Endothelial cell of umbilical vein (primary cell): Measurements from ENCODE around the gene HDAC11. TPM values are rescaled to one million over a fixed set of nuclear protein-coding genes. Genes with fewer than 3 reads are reported as not detected.

Experiments
- BruUV-seq: library from RNA; stranded (reverse); fragments of 400-500 nt; replicated peaks from 2 replicates; lab custom pipeline; 2021; lab: Mats Ljungman, UMichigan
- CTCF ChIA-PET: fragments of 300-600, 350-600 bp; sonication (Branson Sonifier 250); formaldehyde crosslinking; loops from one replicate; lab custom pipeline; 2021; ENCODE audit warnings: antibody characterized with exemption, inconsistent platforms; lab: Charles Lee
- POLR2A ChIA-PET: fragments of 300-600, 350-600 bp; sonication (Branson Sonifier 250); formaldehyde crosslinking; loops from one replicate; lab custom pipeline; 2021; ENCODE audit warnings: antibody characterized with exemption, inconsistent platforms; lab: Charles Lee
- DNase-seq: peaks from one replicate; pipeline ENCODE4 v3.0.0-alpha.2; 2011; ENCODE audit warnings: low read depth, low spot score
- FAIRE-seq: peaks from 2 replicates; lab custom pipeline; 2011; peaks lifted over from hg19 to GRCh38; lab: Jason Lieb, UNC
- H2AFZ ChIP-seq: 2 replicates; pipeline ENCODE4 v1.6.0; 2012; ENCODE audit warnings: low read depth, low read length, control low read depth, inconsistent platforms
- H3K27ac ChIP-seq: 2 replicates; pipeline ENCODE4 v1.5.1; 2011; ENCODE audit warnings: low read depth, mild to moderate bottlenecking, control low read depth, low read length, moderate library complexity; ENCODE audit not compliant: insufficient read depth
- H3K27me3 ChIP-seq, 2 experiments: 2 replicates each; pipeline versions ENCODE4 v1.6.0 to v1.6.1; 2011; ENCODE audit warnings: low read length in 2 of 2, mixed read lengths in 1 of 2; ENCODE audit not compliant: control insufficient read depth in 2 of 2, insufficient read depth in 2 of 2
- H3K36me3 ChIP-seq, 2 experiments: 2 replicates in 1 of 2; 3 replicates in 1 of 2; pipeline ENCODE4 v1.5.1; 2011; ENCODE audit warnings: low read length in 2 of 2, mild to moderate bottlenecking in 1 of 2, moderate library complexity in 1 of 2; ENCODE audit not compliant: control insufficient read depth in 2 of 2, insufficient read depth in 2 of 2; ENCODE audit errors: extremely low read depth in 1 of 2
- H3K4me1 ChIP-seq: 3 replicates; pipeline ENCODE4 v1.5.1; 2011; ENCODE audit warnings: mild to moderate bottlenecking, low read length; ENCODE audit not compliant: control insufficient read depth, insufficient read depth; ENCODE audit errors: extremely low read depth
- H3K4me2 ChIP-seq: 2 replicates; pipeline ENCODE4 v1.6.1; 2011; ENCODE audit warnings: low read length, control low read depth, mixed read lengths; ENCODE audit not compliant: insufficient read depth
- H3K4me3 ChIP-seq, 3 experiments: fragments of 200-600 bp in 1 of 3; sonication (generic), shearing (Covaris generic) in 1 of 3; replicated peaks in 1 of 3; 2 replicates each; pipeline ENCODE4 v1.5.1; 2011 to 2016; ENCODE audit warnings: control low read depth in 3 of 3, low read length in 3 of 3, mild to moderate bottlenecking in 2 of 3, inconsistent platforms in 1 of 3, low read depth in 1 of 3, moderate library complexity in 1 of 3; ENCODE audit not compliant: insufficient read depth in 1 of 3
- H3K79me2 ChIP-seq: 2 replicates; pipeline ENCODE4 v1.6.0; 2012; ENCODE audit warnings: low read length, inconsistent platforms; ENCODE audit not compliant: control insufficient read depth, insufficient read depth
- H3K9ac ChIP-seq: replicated peaks from 2 replicates; pipeline ENCODE3; 2011; ENCODE audit warnings: low read length, control low read depth; ENCODE audit not compliant: insufficient read depth; ENCODE audit errors: extremely low read depth
- H3K9me1 ChIP-seq: replicated peaks from 3 replicates; pipeline ENCODE4 v1.6.0; 2011; ENCODE audit warnings: mild to moderate bottlenecking, low read length; ENCODE audit not compliant: control insufficient read depth, insufficient read depth; ENCODE audit errors: extremely low read depth
- H3K9me3 ChIP-seq: replicated peaks from 2 replicates; pipeline ENCODE4 v1.5.1; 2012; ENCODE audit warnings: low read length, inconsistent platforms; ENCODE audit not compliant: control insufficient read depth, insufficient read depth
- H4K20me1 ChIP-seq: replicated peaks from 2 replicates; pipeline ENCODE3; 2011; ENCODE audit warnings: mild to moderate bottlenecking, low read length; ENCODE audit not compliant: control insufficient read depth, insufficient read depth; ENCODE audit errors: extremely low read depth
- EZH2 ChIP-seq: IDR thresholded peaks from 2 replicates; pipeline ENCODE4 v1.6.1; 2012; ENCODE audit warnings: borderline replicate concordance, low read depth, mild to moderate bottlenecking, moderate library complexity, low read length, inconsistent platforms; ENCODE audit not compliant: severe bottlenecking
- FOS ChIP-seq: IDR thresholded peaks from 2 replicates; pipeline ENCODE4 v1.6.1; 2011; ENCODE audit warnings: mild to moderate bottlenecking, low read length, moderate library complexity, borderline replicate concordance; ENCODE audit not compliant: insufficient read depth
- GATA2 ChIP-seq: IDR thresholded peaks from 2 replicates; pipeline ENCODE4 v1.7.0; 2011; ENCODE audit warnings: low read depth, mild to moderate bottlenecking, moderate library complexity, mixed read lengths, low read length; ENCODE audit not compliant: insufficient read length, insufficient read depth
- JUN ChIP-seq: IDR thresholded peaks from 2 replicates; pipeline ENCODE4 v1.6.1; 2011; ENCODE audit warnings: borderline replicate concordance, low read depth; ENCODE audit not compliant: insufficient read length, insufficient read depth
- MYC ChIP-seq: IDR thresholded peaks from one replicate; pipeline ENCODE4 v1.6.1; 2011; ENCODE audit warnings: mild to moderate bottlenecking, low read depth, low read length
- POLR2A ChIP-seq: IDR thresholded peaks from 2 replicates; pipeline ENCODE4 v1.6.1; 2012; ENCODE audit warnings: low read depth, mild to moderate bottlenecking, control low read depth, low read length
- POLR2AphosphoS5 ChIP-seq: IDR thresholded peaks from 2 replicates; pipeline ENCODE4 v1.6.1; 2012; ENCODE audit warnings: low read depth, mild to moderate bottlenecking, control low read depth, low read length, moderate library complexity; ENCODE audit not compliant: insufficient read depth
- dilution Hi-C: fragments of 300-500 bp; cut with MboI; formaldehyde crosslinking; loops from one replicate; pipeline ENCODE4 v1.15.0; 2019; ENCODE audit warnings: low sequenced_read_pairs; ENCODE audit not compliant: extremely low pct_ligation_motif_present
- intact Hi-C: fragments of 100-400 bp; cut with micrococcal nuclease; formaldehyde crosslinking; loops from one replicate; pipeline ENCODE4 v1.10.0; 2022
- polyA plus RNA-seq, 4 experiments: library from polyadenylated mRNA; depleted of rRNA in 3 of 4; stranded (reverse) in 3 of 4; unstranded in 1 of 4; fragments of >200 nt; gene quantifications; 2 replicates each; pipeline versions ENCODE4 v1.2.1 to v1.2.3, GENCODE V29; 2011 to 2012; ENCODE audit warnings: missing spikeins in 1 of 4
- total RNA-seq: library from RNA; stranded (reverse); gene quantifications from 2 replicates; pipeline ENCODE4 v1.2.3, GENCODE V29; 2021
- TF ChIP-seq, protein P1 (sequence below): IDR thresholded peaks from 2 replicates; pipeline ENCODE4 v1.6.1; 2011; ENCODE audit not compliant: insufficient read depth, insufficient read length
- TF ChIP-seq, protein P2 (sequence below), 2 donors: IDR thresholded peaks; 1 replicate in 1 of 2; 2 replicates in 1 of 2; pipeline ENCODE4 v1.5.1; 2011; ENCODE audit warnings: low read length in 2 of 2, mild to moderate bottlenecking in 2 of 2, moderate library complexity in 2 of 2, control low read depth in 1 of 2, inconsistent platforms in 1 of 2, low read depth in 1 of 2; ENCODE audit not compliant: insufficient read depth in 1 of 2; ENCODE audit errors: extremely low read depth in 1 of 2

The HDAC11 gene
- total and polyA plus RNA-seq, 2 donors (not counting 3 experiments of a cell fraction or from before 2014, with no cell fraction given), result 6.8 to 8.8 TPM

DNA sequence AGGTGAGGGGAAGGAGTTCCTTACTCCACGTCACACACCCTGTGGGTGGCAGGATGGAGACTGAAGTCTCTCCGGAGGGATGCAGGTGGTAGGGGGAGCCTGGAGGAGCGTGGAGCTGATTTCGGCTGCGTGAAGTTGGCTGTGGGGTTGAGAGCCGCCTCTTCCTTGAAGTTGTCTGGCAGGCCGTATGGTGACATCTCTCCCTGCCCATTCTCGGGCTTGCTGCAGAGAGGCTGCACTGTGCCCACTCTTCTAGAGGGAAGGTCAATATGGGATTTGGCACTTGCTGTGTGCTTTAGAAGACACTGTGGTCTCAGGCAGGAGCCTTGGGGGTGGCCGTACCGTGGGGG, 55.4 kb downstream of the HDAC11 start:
- Histone ChIP-seq H3K79me2 (no peaks in the 10 kb centered on the region), H3K9ac (no peak overlapping the region), H3K4me2 (no peak overlapping the region), H3K9me3 (no peaks in the 10 kb centered on the region), H3K36me3 (no peaks in the 10 kb centered on the region), H4K20me1 (no peaks in the 10 kb centered on the region), H3K4me1 (no peaks in the 10 kb centered on the region), H3K9me1 (no peaks in the 10 kb centered on the region), H2AFZ (no peak overlapping the region), H3K27ac (no peak overlapping the region), H3K4me3 (no peak overlapping the region), H3K27me3 (no peaks in the 10 kb centered on the region)
- CTCF ChIA-PET, result interaction anchor here (1.4 to 1.7 kb wide), 2 partner anchors 9 to 41 kb away, joined by 3 read pairs; no protein-coding TSS in a partner anchor
- TF ChIP-seq POLR2AphosphoS5 (no peak), FOS (no peak), POLR2A (no peak), GATA2 (no peak), MYC (no peak), JUN (no peak), EZH2 (no peak)
- TF ChIP-seq, protein P1, sequence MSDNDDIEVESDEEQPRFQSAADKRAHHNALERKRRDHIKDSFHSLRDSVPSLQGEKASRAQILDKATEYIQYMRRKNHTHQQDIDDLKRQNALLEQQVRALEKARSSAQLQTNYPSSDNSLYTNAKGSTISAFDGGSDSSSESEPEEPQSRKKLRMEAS, result no peak
- TF ChIP-seq, protein P2, sequence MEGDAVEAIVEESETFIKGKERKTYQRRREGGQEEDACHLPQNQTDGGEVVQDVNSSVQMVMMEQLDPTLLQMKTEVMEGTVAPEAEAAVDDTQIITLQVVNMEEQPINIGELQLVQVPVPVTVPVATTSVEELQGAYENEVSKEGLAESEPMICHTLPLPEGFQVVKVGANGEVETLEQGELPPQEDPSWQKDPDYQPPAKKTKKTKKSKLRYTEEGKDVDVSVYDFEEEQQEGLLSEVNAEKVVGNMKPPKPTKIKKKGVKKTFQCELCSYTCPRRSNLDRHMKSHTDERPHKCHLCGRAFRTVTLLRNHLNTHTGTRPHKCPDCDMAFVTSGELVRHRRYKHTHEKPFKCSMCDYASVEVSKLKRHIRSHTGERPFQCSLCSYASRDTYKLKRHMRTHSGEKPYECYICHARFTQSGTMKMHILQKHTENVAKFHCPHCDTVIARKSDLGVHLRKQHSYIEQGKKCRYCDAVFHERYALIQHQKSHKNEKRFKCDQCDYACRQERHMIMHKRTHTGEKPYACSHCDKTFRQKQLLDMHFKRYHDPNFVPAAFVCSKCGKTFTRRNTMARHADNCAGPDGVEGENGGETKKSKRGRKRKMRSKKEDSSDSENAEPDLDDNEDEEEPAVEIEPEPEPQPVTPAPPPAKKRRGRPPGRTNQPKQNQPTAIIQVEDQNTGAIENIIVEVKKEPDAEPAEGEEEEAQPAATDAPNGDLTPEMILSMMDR (IDR thresholded peaks at IDR 0.05; ENCODE audit: extremely low read depth in 1 of 2, insufficient read depth in 1 of 2, low read depth in 1 of 2, low read length in 2 of 2), result no peak
- FAIRE-seq, result no peak
- DNase-seq, result no peak
- POLR2A ChIA-PET, result no interaction called here
- BruUV-seq, result no TSS peak
- dilution Hi-C loops, result no loop called here
- intact Hi-C loops, result no loop called here
